Inferior parietal cortex (tissue), 1 donor: ENCODE measurements around the gene CAND1.
A peak's percentile ranks its signal among the peaks of the same experiment; 100 is the strongest.

ENCODE experiments used
- DNase-seq: peaks from one replicate; pipeline ENCODE4 v3.0.0-alpha.2; 2016; ENCODE audit errors: extremely low spot score

The CAND1 gene

GRCh38 chr12:67268896-67269632 lies at the start of gene CAND1:
TSS of gene CAND1 (plus strand) at chr12:67269358. CDS start at chr12:67269718, 360 bp downstream.
- DNase-seq: peak; percentile 100

- DNase-seq: no peak
These were observed 49.1 kb upstream of the CAND1 start for GRCh38 chr12:67220065-67220464.

GRCh38 chr12:67222302-67222701 lies 46.9 kb upstream of the CAND1 start:
- DNase-seq: no peak

GRCh38 chr12:67223225-67223624 lies 45.9 kb upstream of the CAND1 start:
- no peak for DNase-seq

GRCh38 chr12:67237231-67237630 lies 31.9 kb upstream of the CAND1 start:
- DNase-seq: no peak

- DNase-seq: no peak
These were observed 30.1 kb upstream of the CAND1 start for GRCh38 chr12:67239061-67239460.

GRCh38 chr12:67241482-67241881 lies 27.7 kb upstream of the CAND1 start:
- DNase-seq: no peak

GRCh38 chr12:67243260-67243659 lies 25.9 kb upstream of the CAND1 start:
- no peak for DNase-seq

- DNase-seq: no peak
These were observed 23.6 kb upstream of the CAND1 start for GRCh38 chr12:67245571-67245970.

- DNase-seq: no peak
These were observed 18.1 kb upstream of the CAND1 start for GRCh38 chr12:67251012-67251411.

GRCh38 chr12:67254372-67255026 lies 14.7 kb upstream of the CAND1 start:
- DNase-seq: no peak

GRCh38 chr12:67256649-67257048 lies 12.5 kb upstream of the CAND1 start:
- DNase-seq: no peak

GRCh38 chr12:67263471-67263870 lies 5.7 kb upstream of the CAND1 start:
- no peak for DNase-seq

- DNase-seq: peak; percentile 100
These were observed 743 bp upstream of the CAND1 start for GRCh38 chr12:67268335-67268895.

GRCh38 chr12:67269633-67270573 lies 745 bp downstream of the CAND1 start:
- DNase-seq: peak; percentile 9

GRCh38 chr12:67270622-67271021 lies 1.5 kb downstream of the CAND1 start:
- DNase-seq: no peak

- DNase-seq: no peak
These were observed 2.8 kb downstream of the CAND1 start for GRCh38 chr12:67271976-67272375.

- no peak for DNase-seq
These were observed 5.0 kb downstream of the CAND1 start for GRCh38 chr12:67274186-67274585.

GRCh38 chr12:67275380-67275913 lies 6.3 kb downstream of the CAND1 start:
- no peak for DNase-seq

- no peak for DNase-seq
These were observed 7.3 kb downstream of the CAND1 start for GRCh38 chr12:67276421-67276820.

- DNase-seq: no peak
These were observed 10.5 kb downstream of the CAND1 start for GRCh38 chr12:67279637-67280036.

- no peak for DNase-seq
These were observed 10.9 kb downstream of the CAND1 start for GRCh38 chr12:67280088-67280487.
